Hepatocyte (in vitro differentiated cells): Measurements from ENCODE around the gene ZNF775.

Experiments
- EZH2 ChIP-seq: fragments of 200-600 bp; sonication (generic); IDR thresholded peaks from 2 replicates; pipeline ENCODE4 v1.6.1; 2016; ENCODE audit warnings: antibody characterized with exemption, mild to moderate bottlenecking, borderline replicate concordance
- EZH2phosphoT487 ChIP-seq: fragments of 200-600 bp; sonication (generic); IDR thresholded peaks from one replicate; pipeline ENCODE4 v1.6.1; 2018; ENCODE audit warnings: antibody characterized with exemption, mild to moderate bottlenecking, low read depth, moderate library complexity; ENCODE audit not compliant: unreplicated experiment, severe bottlenecking
- TF ChIP-seq, protein P1 (sequence below): fragments of 200-600 bp; sonication (generic); IDR thresholded peaks from 2 replicates; pipeline ENCODE4 v1.5.1; 2016; ENCODE audit warnings: antibody characterized with exemption, mild to moderate bottlenecking; ENCODE audit not compliant: poor library complexity

DNA sequence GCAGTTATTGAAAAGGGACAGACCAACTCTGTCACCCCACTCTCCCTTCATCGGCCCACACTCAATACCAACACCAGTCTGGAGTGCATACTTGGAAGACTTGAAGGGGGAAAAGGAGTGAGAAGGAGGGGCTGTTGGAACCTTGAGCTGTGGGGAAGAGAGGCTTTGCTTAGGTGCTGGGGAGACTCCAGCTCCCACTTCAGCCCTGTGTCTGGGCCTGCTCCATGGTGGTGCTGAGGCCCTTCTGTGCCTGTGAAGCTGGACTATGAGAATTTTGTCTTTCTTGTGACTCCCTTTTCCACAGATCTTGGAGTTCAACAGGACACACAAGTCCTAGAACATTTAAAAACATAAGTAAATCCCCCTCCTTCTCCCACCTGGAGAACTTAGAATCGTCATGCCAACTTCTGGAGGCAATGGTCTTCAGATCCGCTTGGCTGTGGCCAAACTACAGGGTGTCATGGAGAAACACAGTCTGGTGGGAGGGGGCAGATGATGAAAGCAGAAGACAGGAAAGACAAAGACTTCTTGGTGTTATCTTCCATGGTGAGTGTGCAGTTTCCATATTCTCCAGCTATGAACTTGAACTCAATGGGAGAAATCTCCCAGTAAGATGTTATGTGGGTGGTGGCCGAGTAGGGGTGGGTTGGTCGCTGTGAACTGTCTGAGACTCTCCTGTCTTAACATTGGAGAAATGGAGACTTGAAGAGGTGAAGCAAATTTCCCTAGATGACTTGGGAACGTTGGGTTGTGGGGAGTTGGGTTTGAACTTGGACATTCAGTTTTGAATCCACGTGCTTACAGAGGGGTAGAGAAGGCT, 52.9 kb downstream of the ZNF775 start:
- TF ChIP-seq, protein P1, sequence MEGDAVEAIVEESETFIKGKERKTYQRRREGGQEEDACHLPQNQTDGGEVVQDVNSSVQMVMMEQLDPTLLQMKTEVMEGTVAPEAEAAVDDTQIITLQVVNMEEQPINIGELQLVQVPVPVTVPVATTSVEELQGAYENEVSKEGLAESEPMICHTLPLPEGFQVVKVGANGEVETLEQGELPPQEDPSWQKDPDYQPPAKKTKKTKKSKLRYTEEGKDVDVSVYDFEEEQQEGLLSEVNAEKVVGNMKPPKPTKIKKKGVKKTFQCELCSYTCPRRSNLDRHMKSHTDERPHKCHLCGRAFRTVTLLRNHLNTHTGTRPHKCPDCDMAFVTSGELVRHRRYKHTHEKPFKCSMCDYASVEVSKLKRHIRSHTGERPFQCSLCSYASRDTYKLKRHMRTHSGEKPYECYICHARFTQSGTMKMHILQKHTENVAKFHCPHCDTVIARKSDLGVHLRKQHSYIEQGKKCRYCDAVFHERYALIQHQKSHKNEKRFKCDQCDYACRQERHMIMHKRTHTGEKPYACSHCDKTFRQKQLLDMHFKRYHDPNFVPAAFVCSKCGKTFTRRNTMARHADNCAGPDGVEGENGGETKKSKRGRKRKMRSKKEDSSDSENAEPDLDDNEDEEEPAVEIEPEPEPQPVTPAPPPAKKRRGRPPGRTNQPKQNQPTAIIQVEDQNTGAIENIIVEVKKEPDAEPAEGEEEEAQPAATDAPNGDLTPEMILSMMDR, result no peak
- no peak for TF ChIP-seq EZH2
- no peak for TF ChIP-seq EZH2phosphoT487
